Keratinocyte (primary cell): ENCODE data around the gene STARD3.
A peak's percentile ranks its signal among the peaks of the same experiment; 100 is the strongest.

ENCODE experiments used
- CTCF ChIP-seq, 3 experiments: IDR thresholded peaks in 1 of 3; conservative IDR thresholded peaks in 1 of 3; optimal IDR thresholded peaks in 1 of 3; 2 replicates in 2 of 3; 3 replicates in 1 of 3; pipeline versions ENCODE3 to v1.5.1; 2011; ENCODE audit warnings: low read length in 3 of 3, mild to moderate bottlenecking in 3 of 3, moderate library complexity in 2 of 3, control low read depth in 1 of 3, inconsistent platforms in 1 of 3; ENCODE audit not compliant: insufficient read depth in 2 of 3; ENCODE audit errors: extremely low read depth in 1 of 3
- EZH2 ChIP-seq: IDR thresholded peaks from one replicate; pipeline ENCODE4 v1.6.1; 2012; ENCODE audit warnings: inconsistent platforms, mild to moderate bottlenecking, low read length, moderate library complexity

GRCh38 chr17:39607851-39608130 lies 29.2 kb upstream of the STARD3 start, which contains the start of gene NEUROD2:
- TF ChIP-seq CTCF (optimal IDR thresholded peaks at IDR 0.05 in 1 of 3, IDR thresholded peaks at IDR 0.05 in 1 of 3, conservative IDR thresholded peaks at IDR 0.05 in 1 of 3; ENCODE audit: extremely low read depth in 1 of 3, insufficient read depth in 2 of 3, low read length in 3 of 3), result no peak
- TF ChIP-seq EZH2, result peak; percentile 72
